Stomach (tissue), 4 donors: Measurements from ENCODE around the gene ZNF275.

ENCODE experiments used
- EP300 ChIP-seq: sonication (generic); formaldehyde crosslinking; IDR thresholded peaks from one replicate; pipeline ENCODE4 v1.6.1; 2017; ENCODE audit warnings: antibody characterized with exemption
- POLR2AphosphoS5 ChIP-seq, 3 donors: sonication (generic); formaldehyde crosslinking; IDR thresholded peaks; one replicate each; pipeline ENCODE4 v1.6.1; 2016; ENCODE audit warnings: antibody characterized with exemption in 3 of 3
- TF ChIP-seq, protein P1 (sequence below), 7 experiments: fragments of 450-650 bp in 4 of 7; fragments of 200-600 bp in 3 of 7; sonication (generic) in 3 of 7; IDR thresholded peaks; one replicate each; pipeline ENCODE4 v1.5.1; 2016 to 2019; ENCODE audit warnings: antibody characterized with exemption in 7 of 7, control low read depth in 2 of 7, mild to moderate bottlenecking in 1 of 7

DNA sequence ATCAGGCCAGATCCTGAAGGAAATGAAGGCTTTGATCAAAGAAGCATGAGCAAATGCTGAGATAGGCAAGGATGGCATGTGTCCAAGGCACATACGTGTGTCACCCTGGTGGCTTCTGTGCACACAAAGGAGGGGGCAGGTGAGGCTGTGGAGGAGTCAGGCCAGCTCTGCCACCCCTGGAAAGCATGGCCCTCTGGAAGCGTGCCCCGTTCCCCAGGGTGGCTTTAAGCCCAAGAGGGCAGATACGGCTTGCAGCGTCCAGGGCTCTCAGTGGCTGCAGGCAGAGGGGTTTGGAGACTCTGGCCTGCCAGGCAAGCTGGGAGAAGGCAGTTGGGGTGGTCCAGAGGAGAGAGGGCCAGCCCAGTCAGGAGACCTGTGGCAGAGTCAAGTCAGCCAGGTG, 41.6 kb downstream of the ZNF275 start:
- TF ChIP-seq, protein P1, sequence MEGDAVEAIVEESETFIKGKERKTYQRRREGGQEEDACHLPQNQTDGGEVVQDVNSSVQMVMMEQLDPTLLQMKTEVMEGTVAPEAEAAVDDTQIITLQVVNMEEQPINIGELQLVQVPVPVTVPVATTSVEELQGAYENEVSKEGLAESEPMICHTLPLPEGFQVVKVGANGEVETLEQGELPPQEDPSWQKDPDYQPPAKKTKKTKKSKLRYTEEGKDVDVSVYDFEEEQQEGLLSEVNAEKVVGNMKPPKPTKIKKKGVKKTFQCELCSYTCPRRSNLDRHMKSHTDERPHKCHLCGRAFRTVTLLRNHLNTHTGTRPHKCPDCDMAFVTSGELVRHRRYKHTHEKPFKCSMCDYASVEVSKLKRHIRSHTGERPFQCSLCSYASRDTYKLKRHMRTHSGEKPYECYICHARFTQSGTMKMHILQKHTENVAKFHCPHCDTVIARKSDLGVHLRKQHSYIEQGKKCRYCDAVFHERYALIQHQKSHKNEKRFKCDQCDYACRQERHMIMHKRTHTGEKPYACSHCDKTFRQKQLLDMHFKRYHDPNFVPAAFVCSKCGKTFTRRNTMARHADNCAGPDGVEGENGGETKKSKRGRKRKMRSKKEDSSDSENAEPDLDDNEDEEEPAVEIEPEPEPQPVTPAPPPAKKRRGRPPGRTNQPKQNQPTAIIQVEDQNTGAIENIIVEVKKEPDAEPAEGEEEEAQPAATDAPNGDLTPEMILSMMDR (IDR thresholded peaks at IDR 0.05): no peak
- TF ChIP-seq EP300 (no peak), POLR2AphosphoS5 (IDR thresholded peaks at IDR 0.05) (no peak)
